DOHH2 (cell line): Measurements from ENCODE around the gene HMCN2.

ENCODE experiments used
- H3F3A ChIP-seq: fragments of 200-600 bp; sonication (generic), shearing (Covaris generic); 2 replicates; pipeline ENCODE4 v1.6.0; 2016; ENCODE audit warnings: antibody characterized with exemption, mild to moderate bottlenecking; ENCODE audit not compliant: control insufficient read depth, insufficient read depth
- H3K27ac ChIP-seq: fragments of 200-600 bp; sonication (generic); 2 replicates; pipeline ENCODE4 v1.5.1; 2014; ENCODE audit warnings: low read depth, mild to moderate bottlenecking, low read length, moderate library complexity
- H3K27me3 ChIP-seq: fragments of 200-600 bp; sonication (generic); 2 replicates; pipeline ENCODE4 v1.6.1; 2014; ENCODE audit warnings: mild to moderate bottlenecking, low read length, mixed read lengths; ENCODE audit not compliant: control insufficient read depth
- H3K36me3 ChIP-seq: fragments of 200-600 bp; sonication (generic); 2 replicates; pipeline ENCODE4 v1.6.1; 2014; ENCODE audit warnings: mild to moderate bottlenecking, low read length, moderate library complexity, mixed read lengths; ENCODE audit not compliant: control insufficient read depth
- H3K4me1 ChIP-seq: fragments of 200-600 bp; sonication (generic); 2 replicates; pipeline ENCODE4 v1.6.1; 2014; ENCODE audit warnings: mild to moderate bottlenecking, low read length, mixed read lengths; ENCODE audit not compliant: control insufficient read depth
- H3K4me2 ChIP-seq: fragments of 200-600 bp; sonication (generic); 2 replicates; pipeline ENCODE4 v1.6.0; 2014; ENCODE audit warnings: mild to moderate bottlenecking, low read length, moderate library complexity
- H3K4me3 ChIP-seq: fragments of 200-600 bp; sonication (generic); 2 replicates; pipeline ENCODE4 v1.5.1; 2014; ENCODE audit warnings: mild to moderate bottlenecking, low read length, mixed read lengths
- H3K79me2 ChIP-seq: fragments of 200-600 bp; sonication (generic); 2 replicates; pipeline ENCODE4 v1.6.1; 2014; ENCODE audit warnings: mild to moderate bottlenecking, low read length, mixed read lengths; ENCODE audit not compliant: control insufficient read depth
- H3K9me2 ChIP-seq: fragments of 200-600 bp; sonication (generic); replicated peaks from 2 replicates; pipeline ENCODE4 v1.6.1; 2014; ENCODE audit warnings: mild to moderate bottlenecking, low read length, mixed read lengths; ENCODE audit not compliant: control insufficient read depth
- H3K9me3 ChIP-seq: fragments of 200-600 bp; sonication (generic); 2 replicates; pipeline ENCODE4 v1.6.1; 2014; ENCODE audit warnings: antibody characterized with exemption, low read length, mixed read lengths; ENCODE audit not compliant: control insufficient read depth, insufficient read depth
- H4K20me1 ChIP-seq: fragments of 200-600 bp; sonication (generic); 2 replicates; pipeline ENCODE4 v1.6.0; 2014; ENCODE audit warnings: low read depth, mild to moderate bottlenecking, antibody characterized with exemption, low read length, moderate library complexity; ENCODE audit not compliant: control insufficient read depth, insufficient read depth
- EZH2phosphoT487 ChIP-seq: fragments of 200-600 bp; sonication (generic); IDR thresholded peaks from 2 replicates; pipeline ENCODE4 v1.6.1; 2017; ENCODE audit warnings: borderline replicate concordance, mild to moderate bottlenecking, antibody characterized with exemption, low read length, moderate library complexity, mixed read lengths
- TF ChIP-seq, protein P1 (sequence below): fragments of 200-600 bp; sonication (generic); IDR thresholded peaks from one replicate; pipeline ENCODE4 v1.5.1; 2014; ENCODE audit warnings: antibody characterized with exemption, mild to moderate bottlenecking, low read depth, low read length; ENCODE audit not compliant: poor library complexity, severe bottlenecking

Gene HMCN2

DNA sequence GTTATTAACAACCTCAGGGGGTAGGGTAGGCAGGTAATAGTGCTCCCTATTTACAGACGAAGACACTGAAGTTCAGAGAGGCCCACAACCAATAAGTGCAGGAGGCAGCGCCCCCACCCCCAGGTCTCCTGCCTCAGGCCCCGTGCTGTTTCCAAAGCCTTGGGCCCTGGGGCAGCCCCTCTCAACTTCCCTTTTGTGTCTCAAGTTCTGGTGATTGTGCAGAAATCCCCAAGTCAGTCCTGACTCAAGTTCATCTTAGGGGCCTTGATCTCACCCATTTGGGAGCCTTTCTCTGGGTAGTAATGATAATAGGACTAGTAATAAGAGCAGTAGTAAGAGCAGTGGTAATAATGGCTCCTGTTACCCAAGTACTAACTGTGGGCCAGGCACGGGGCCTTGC is 143.7 kb downstream of the HMCN2 start:
- Histone ChIP-seq H3K79me2 (no peaks in the 10 kb centered on the region), H3K4me1 (no peaks in the 10 kb centered on the region), H3K9me2 (no peaks in the 10 kb centered on the region), H4K20me1 (no peaks in the 10 kb centered on the region), H3K4me3 (no peak overlapping the region), H3K4me2 (no peak overlapping the region), H3K9me3 (no peaks in the 10 kb centered on the region), H3K27me3 (no peaks in the 10 kb centered on the region), H3K36me3 (no peaks in the 10 kb centered on the region), H3F3A (no peaks in the 10 kb centered on the region), H3K27ac (no peak overlapping the region)
- no peak for TF ChIP-seq EZH2phosphoT487
- TF ChIP-seq, protein P1, sequence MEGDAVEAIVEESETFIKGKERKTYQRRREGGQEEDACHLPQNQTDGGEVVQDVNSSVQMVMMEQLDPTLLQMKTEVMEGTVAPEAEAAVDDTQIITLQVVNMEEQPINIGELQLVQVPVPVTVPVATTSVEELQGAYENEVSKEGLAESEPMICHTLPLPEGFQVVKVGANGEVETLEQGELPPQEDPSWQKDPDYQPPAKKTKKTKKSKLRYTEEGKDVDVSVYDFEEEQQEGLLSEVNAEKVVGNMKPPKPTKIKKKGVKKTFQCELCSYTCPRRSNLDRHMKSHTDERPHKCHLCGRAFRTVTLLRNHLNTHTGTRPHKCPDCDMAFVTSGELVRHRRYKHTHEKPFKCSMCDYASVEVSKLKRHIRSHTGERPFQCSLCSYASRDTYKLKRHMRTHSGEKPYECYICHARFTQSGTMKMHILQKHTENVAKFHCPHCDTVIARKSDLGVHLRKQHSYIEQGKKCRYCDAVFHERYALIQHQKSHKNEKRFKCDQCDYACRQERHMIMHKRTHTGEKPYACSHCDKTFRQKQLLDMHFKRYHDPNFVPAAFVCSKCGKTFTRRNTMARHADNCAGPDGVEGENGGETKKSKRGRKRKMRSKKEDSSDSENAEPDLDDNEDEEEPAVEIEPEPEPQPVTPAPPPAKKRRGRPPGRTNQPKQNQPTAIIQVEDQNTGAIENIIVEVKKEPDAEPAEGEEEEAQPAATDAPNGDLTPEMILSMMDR, result no peak

DNA sequence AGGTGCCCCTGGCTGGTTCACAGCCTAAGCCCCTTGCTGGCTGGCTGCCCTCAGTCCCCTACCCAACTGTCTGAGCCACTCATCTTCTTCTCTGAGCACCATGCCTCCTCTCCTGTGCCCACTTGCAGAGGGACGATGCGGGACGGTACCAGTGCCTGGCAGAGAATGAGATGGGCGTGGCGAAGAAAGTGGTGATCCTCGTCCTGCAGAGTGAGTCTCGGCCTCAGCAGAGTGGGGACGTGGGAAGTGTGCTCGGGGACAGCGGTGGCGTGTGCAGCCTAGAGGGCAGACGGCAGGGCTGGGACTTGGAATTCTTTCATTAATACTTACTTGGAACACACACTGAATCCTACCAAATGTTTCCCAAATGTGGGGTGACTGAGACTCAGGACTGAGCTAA is 144.9 kb downstream of the HMCN2 start:
- H3K9me2 ChIP-seq, result no peaks in the 10 kb centered on the region
- H3K4me2 ChIP-seq, result no peak overlapping the region
- no peaks in the 10 kb centered on the region for H3K27me3 ChIP-seq
- no peak overlapping the region for H3K27ac ChIP-seq
- no peaks in the 10 kb centered on the region for H3F3A ChIP-seq
- H3K36me3 ChIP-seq, result no peaks in the 10 kb centered on the region
- H3K4me3 ChIP-seq, result no peak overlapping the region
- H3K79me2 ChIP-seq, result no peaks in the 10 kb centered on the region
- TF ChIP-seq EZH2phosphoT487, result no peak
- TF ChIP-seq, protein P1, result no peak
- no peaks in the 10 kb centered on the region for H4K20me1 ChIP-seq
- H3K4me1 ChIP-seq, result no peaks in the 10 kb centered on the region
- H3K9me3 ChIP-seq, result no peaks in the 10 kb centered on the region

DNA sequence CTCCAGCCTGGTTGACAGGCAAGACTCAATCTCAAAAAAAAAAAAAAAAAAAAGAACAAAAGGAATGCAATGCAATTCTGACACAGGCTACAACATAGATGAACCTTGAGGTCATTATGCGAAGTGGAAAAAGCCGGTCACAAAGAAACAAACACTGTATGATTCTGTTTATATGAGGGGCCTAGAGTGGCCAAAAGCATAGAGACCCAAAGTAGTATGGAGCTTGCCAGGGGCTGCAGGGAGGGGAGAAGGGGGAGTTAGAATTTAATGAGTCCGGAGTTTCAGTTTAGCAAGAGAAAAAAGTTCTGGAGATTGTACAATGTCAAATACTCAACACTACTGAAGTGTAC is 146.0 kb downstream of the HMCN2 start:
- no peaks in the 10 kb centered on the region for H3K9me2 ChIP-seq
- TF ChIP-seq EZH2phosphoT487, result no peak
- TF ChIP-seq, protein P1, result no peak
- H4K20me1 ChIP-seq, result no peaks in the 10 kb centered on the region
- H3K4me3 ChIP-seq, result no peak overlapping the region
- no peaks in the 10 kb centered on the region for H3K9me3 ChIP-seq
- H3K27me3 ChIP-seq, result no peaks in the 10 kb centered on the region
- H3K4me2 ChIP-seq, result no peak overlapping the region
- H3K79me2 ChIP-seq, result no peaks in the 10 kb centered on the region
- H3K4me1 ChIP-seq, result no peaks in the 10 kb centered on the region
- H3F3A ChIP-seq, result no peaks in the 10 kb centered on the region
- no peak overlapping the region for H3K27ac ChIP-seq
- H3K36me3 ChIP-seq, result no peaks in the 10 kb centered on the region
